Measurements from ENCODE around the gene DDX10. TPM values are rescaled to one million over a fixed set of nuclear protein-coding genes. Genes with fewer than 3 reads are reported as not detected.

Gene DDX10
- total and polyA plus RNA-seq, 7 donors = 10.0 to 18.0 (median 11.4) TPM

DNA sequence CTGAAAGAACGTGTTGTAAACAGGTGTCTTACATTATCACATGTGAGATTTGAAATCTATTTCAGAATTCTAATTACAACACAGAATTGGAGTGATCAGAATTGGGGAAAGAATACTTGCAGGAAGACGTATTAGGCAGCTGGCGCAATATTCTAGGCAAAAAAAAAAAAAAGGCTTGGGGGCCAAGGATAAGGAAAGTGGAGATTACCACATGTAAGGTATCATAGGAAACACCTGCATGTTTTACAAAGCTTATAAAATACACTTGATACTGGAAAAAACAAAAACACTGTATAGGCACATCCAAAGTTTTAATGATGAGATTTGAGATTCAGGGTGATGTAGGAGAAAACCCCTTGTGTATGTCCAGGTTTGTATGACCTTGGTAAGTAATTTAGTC lies 245.1 kb downstream of the DDX10 start:
- Histone ChIP-seq H3K27me3 (ENCODE audit: insufficient read depth in 3 of 3, low read length in 2 of 3) (no peaks in the 10 kb centered on the region), H3K27ac (no peak overlapping the region), H3K4me1 (peaks cover 36% of the 10 kb centered on the region), H3K4me3 (no peak overlapping the region), H3K9me3 (no peaks in the 10 kb centered on the region), H3K36me3 (ENCODE audit: insufficient read depth in 1 of 2, low read depth in 1 of 2) (no peaks in the 10 kb centered on the region)
- WGBS, 3 donors = 90 to 95% (median 91%) methylated on average over 3 of the region's 3 CpGs
- TF ChIP-seq, protein P1, sequence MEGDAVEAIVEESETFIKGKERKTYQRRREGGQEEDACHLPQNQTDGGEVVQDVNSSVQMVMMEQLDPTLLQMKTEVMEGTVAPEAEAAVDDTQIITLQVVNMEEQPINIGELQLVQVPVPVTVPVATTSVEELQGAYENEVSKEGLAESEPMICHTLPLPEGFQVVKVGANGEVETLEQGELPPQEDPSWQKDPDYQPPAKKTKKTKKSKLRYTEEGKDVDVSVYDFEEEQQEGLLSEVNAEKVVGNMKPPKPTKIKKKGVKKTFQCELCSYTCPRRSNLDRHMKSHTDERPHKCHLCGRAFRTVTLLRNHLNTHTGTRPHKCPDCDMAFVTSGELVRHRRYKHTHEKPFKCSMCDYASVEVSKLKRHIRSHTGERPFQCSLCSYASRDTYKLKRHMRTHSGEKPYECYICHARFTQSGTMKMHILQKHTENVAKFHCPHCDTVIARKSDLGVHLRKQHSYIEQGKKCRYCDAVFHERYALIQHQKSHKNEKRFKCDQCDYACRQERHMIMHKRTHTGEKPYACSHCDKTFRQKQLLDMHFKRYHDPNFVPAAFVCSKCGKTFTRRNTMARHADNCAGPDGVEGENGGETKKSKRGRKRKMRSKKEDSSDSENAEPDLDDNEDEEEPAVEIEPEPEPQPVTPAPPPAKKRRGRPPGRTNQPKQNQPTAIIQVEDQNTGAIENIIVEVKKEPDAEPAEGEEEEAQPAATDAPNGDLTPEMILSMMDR (IDR thresholded peaks at IDR 0.05) = no peak
- ATAC-seq (no peak), DNase-seq (no peak)
- intact Hi-C loops (cut with DNase I) = loop anchor here in 1 of 2 donors (10.0 kb wide), 1 partner anchor 1845 kb away; no protein-coding TSS in a partner anchor

DNA sequence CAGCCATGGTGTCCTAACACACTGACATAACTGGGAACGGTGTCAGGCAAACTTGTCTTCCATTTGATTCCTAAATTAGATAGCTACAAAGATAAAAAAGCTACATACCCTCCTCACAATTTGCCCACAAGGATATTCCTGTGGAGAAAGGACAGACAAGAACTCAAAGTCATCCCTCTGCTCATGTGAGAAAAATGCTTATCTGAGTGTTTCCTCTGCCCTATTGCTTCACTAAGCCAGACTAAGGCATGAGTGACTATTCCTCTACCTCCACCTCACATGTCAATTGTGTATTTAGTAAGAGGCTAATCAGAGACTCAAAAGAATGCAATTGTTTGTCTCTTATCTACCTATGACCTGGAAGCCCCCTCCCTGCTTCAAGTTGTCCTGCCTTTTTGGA lies 247.7 kb downstream of the DDX10 start:
- no peak for DNase-seq
- intact Hi-C loops (cut with DNase I) = loop anchor here in 1 of 2 donors (10.0 kb wide), 1 partner anchor 1848 kb away; no protein-coding TSS in a partner anchor

DNA sequence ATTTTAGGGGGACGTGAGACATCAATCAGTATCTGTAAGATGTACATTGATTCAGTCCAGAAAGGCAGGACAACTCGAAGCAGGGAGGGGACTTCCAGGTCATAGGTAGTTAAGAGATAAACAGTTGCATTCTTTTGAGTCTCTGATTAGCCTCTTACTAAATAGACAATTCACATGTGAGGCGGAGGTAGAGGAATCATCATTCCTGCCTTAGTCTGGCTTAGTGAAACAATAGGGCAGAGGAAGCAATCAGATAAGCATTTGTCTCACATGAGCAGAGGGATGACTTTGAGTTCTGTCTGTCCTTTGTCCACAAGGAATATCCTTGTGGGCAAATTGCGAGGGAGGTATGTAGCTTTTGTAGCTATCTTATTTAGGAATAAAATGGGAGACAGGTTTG lies 248.3 kb downstream of the DDX10 start:
- no peak for ATAC-seq
- intact Hi-C loops (cut with DNase I) = loop anchor here in 1 of 2 donors (10.0 kb wide), 1 partner anchor 1848 kb away; no protein-coding TSS in a partner anchor
- WGBS, 3 donors = 84 to 91% (median 90%) methylated on average over 4 of the region's 4 CpGs
- Histone ChIP-seq H3K27ac (no peak overlapping the region), H3K27me3 (ENCODE audit: insufficient read depth in 3 of 3, low read length in 2 of 3) (no peaks in the 10 kb centered on the region), H3K4me3 (no peak overlapping the region), H3K9me3 (no peaks in the 10 kb centered on the region), H3K36me3 (ENCODE audit: insufficient read depth in 1 of 2, low read depth in 1 of 2) (peaks cover 0 to 5% of the 10 kb centered on the region in 2 donors), H3K4me1 (peaks cover 20% of the 10 kb centered on the region)
- TF ChIP-seq, protein P1 (IDR thresholded peaks at IDR 0.05) = no peak
- no peak for DNase-seq

More for the DNA sequence above, 247.7 kb downstream of the DDX10 start:
- ATAC-seq = no peak
- Histone ChIP-seq H3K4me3 (no peak overlapping the region), H3K9me3 (no peaks in the 10 kb centered on the region), H3K4me1 (peaks cover 20% of the 10 kb centered on the region), H3K36me3 (ENCODE audit: insufficient read depth in 1 of 2, low read depth in 1 of 2) (no peaks in the 10 kb centered on the region), H3K27ac (no peak overlapping the region), H3K27me3 (ENCODE audit: insufficient read depth in 3 of 3, low read length in 2 of 3) (no peaks in the 10 kb centered on the region)
- TF ChIP-seq, protein P1 (IDR thresholded peaks at IDR 0.05) = no peak
- 77 to 85% (median 84%) methylated on average over 1 of the region's 1 CpG for WGBS, 3 donors

DNA sequence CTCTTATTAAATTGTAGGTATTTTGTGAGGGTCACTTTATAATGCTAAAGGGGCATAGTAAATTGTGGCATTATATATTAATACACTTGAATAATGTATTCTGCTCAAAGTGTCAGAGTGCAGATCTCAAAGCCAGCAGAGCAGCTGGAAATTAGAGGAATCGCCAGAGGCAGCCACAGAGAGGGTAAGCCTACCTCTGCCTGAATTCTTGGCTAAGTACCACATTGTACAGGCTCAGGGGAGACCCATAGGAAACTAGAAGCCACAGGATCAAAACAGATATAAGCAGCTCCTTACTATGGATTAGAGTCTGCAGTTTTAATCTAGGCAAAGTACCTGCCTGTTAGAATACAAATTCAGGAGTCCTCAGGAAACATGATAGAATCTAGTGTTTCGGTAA lies 249.3 kb downstream of the DDX10 start:
- TF ChIP-seq, protein P1 (IDR thresholded peaks at IDR 0.05) = no peak
- no peaks in the 10 kb centered on the region for H3K27me3 ChIP-seq (ENCODE audit: insufficient read depth in 3 of 3, low read length in 2 of 3)
- no peak overlapping the region for H3K4me3 ChIP-seq
- H3K27ac ChIP-seq = no peak overlapping the region
- intact Hi-C loops (cut with DNase I) = loop anchor here in 1 of 2 donors (10.0 kb wide), 1 partner anchor 1849 kb away; no protein-coding TSS in a partner anchor
- peaks cover 20% of the 10 kb centered on the region for H3K4me1 ChIP-seq
- peaks cover 0 to 7% of the 10 kb centered on the region in 2 donors for H3K36me3 ChIP-seq (ENCODE audit: insufficient read depth in 1 of 2, low read depth in 1 of 2)
- WGBS, 3 donors = 61 to 69% (median 68%) methylated on average over 2 of the region's 2 CpGs
- DNase-seq (no peak), ATAC-seq (no peak)
- H3K9me3 ChIP-seq = no peaks in the 10 kb centered on the region

DNA sequence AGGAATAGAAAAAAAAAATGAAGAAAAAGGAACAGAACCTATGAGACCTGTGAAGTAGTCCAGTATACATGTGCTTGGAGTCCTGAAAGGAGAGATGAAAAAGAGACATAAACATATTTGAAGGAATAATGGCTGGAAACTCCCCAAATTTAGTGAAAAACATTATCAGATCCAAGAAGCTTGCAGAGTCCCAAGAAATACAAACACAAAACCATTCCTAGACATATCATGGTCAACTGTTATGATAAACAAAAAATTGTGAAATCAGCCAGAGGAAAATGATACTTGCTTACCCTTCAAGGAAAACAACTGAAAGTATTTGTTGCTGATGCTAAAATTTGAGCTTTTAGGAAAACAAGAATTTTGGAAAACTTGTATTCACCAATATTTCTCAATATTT lies 250.1 kb downstream of the DDX10 start:
- intact Hi-C loops (cut with DNase I) = loop anchor here in 1 of 2 donors (10.0 kb wide), 1 partner anchor 1850 kb away; no protein-coding TSS in a partner anchor
- H3K9me3 ChIP-seq = no peaks in the 10 kb centered on the region
- no peak for ATAC-seq
- peaks cover 18% of the 10 kb centered on the region for H3K4me1 ChIP-seq
- no peak for DNase-seq
- H3K27me3 ChIP-seq (ENCODE audit: insufficient read depth in 3 of 3, low read length in 2 of 3) = no peaks in the 10 kb centered on the region
- H3K36me3 ChIP-seq (ENCODE audit: insufficient read depth in 1 of 2, low read depth in 1 of 2) = peaks cover 0 to 7% of the 10 kb centered on the region in 2 donors
- TF ChIP-seq, protein P1 (IDR thresholded peaks at IDR 0.05) = no peak
- H3K27ac ChIP-seq = no peak overlapping the region
- H3K4me3 ChIP-seq = no peak overlapping the region

Data from psoas muscle (tissue), 8 donors.